CD4-positive, alpha-beta memory T cell (primary cell): ENCODE data around the gene MCF2L2. TPM values are rescaled to one million over a fixed set of nuclear protein-coding genes. Genes with fewer than 3 reads are reported as not detected.

Source experiments
- CTCF ChIA-PET: fragments of 350-600 bp; sonication (Branson Sonifier 250); formaldehyde crosslinking; loops from one replicate; lab custom pipeline; 2021; ENCODE audit warnings: inconsistent platforms; ENCODE audit not compliant: partially characterized antibody; lab: Charles Lee
- POLR2A ChIA-PET: fragments of 350-600 bp; sonication (Branson Sonifier 250); formaldehyde crosslinking; loops from one replicate; lab custom pipeline; 2021; ENCODE audit not compliant: partially characterized antibody; lab: Charles Lee
- DNase-seq, 5 donors: peaks; one replicate each; pipeline versions ENCODE4 v3.0.0 to v3.0.0-alpha.2; 2020 to 2022; ENCODE audit warnings: mixed read lengths in 1 of 5
- H3K27ac ChIP-seq: one replicate; pipeline ENCODE4 v1.7.0; 2013; ENCODE audit warnings: low read depth, low read length
- H3K27me3 ChIP-seq: 2 replicates; pipeline ENCODE4 v1.7.0; 2013; ENCODE audit warnings: mild to moderate bottlenecking, low read length, moderate library complexity; ENCODE audit not compliant: insufficient read depth
- H3K36me3 ChIP-seq: 2 replicates; pipeline ENCODE4 v1.7.0; 2013; ENCODE audit warnings: mild to moderate bottlenecking, low read length, moderate library complexity; ENCODE audit not compliant: insufficient read depth
- H3K4me1 ChIP-seq: 2 replicates; pipeline ENCODE4 v1.7.0; 2013; ENCODE audit warnings: mild to moderate bottlenecking, low read length, moderate library complexity; ENCODE audit not compliant: insufficient read depth
- H3K4me3 ChIP-seq, 2 donors: one replicate each; pipeline ENCODE4 v1.7.0; 2013; ENCODE audit warnings: low read length in 2 of 2, mild to moderate bottlenecking in 1 of 2
- H3K9me3 ChIP-seq, 2 donors: one replicate each; pipeline ENCODE4 v1.7.0; 2013; ENCODE audit warnings: low read length in 2 of 2, control low read depth in 1 of 2; ENCODE audit not compliant: control insufficient read depth in 1 of 2
- H3K27ac Mint-ChIP-seq, 7 donors: one replicate each; pipeline ENCODE4 v1.8.0; 2020 to 2021; ENCODE audit warnings: mixed read lengths in 7 of 7, mild to moderate bottlenecking in 6 of 7, inconsistent platforms in 3 of 7, moderate library complexity in 3 of 7
- H3K27me3 Mint-ChIP-seq, 2 donors: one replicate each; pipeline ENCODE4 v1.8.0; 2020 to 2021; ENCODE audit warnings: mixed read lengths in 2 of 2
- H3K36me3 Mint-ChIP-seq, 2 donors: one replicate each; pipeline ENCODE4 v1.8.0; 2020 to 2021; ENCODE audit warnings: mixed read lengths in 2 of 2, inconsistent platforms in 1 of 2, mild to moderate bottlenecking in 1 of 2
- H3K4me1 Mint-ChIP-seq, 4 donors: one replicate each; pipeline ENCODE4 v1.8.0; 2020 to 2021; ENCODE audit warnings: mixed read lengths in 4 of 4, mild to moderate bottlenecking in 1 of 4
- H3K4me3 Mint-ChIP-seq, 8 donors: one replicate each; pipeline ENCODE4 v1.8.0; 2020 to 2021; ENCODE audit warnings: mixed read lengths in 8 of 8, mild to moderate bottlenecking in 7 of 8, moderate library complexity in 6 of 8, inconsistent platforms in 3 of 8
- H3K9me3 Mint-ChIP-seq, 8 donors: one replicate each; pipeline ENCODE4 v1.8.0; 2020 to 2021; ENCODE audit warnings: mixed read lengths in 8 of 8, mild to moderate bottlenecking in 5 of 8, inconsistent platforms in 3 of 8, moderate library complexity in 1 of 8
- intact Hi-C: fragments of 100-400 bp; cut with micrococcal nuclease; formaldehyde crosslinking; loops from one replicate; pipeline ENCODE4 v1.15.1; 2023
- polyA plus RNA-seq, 2 donors: library from polyadenylated mRNA; unstranded; fragments of 300-500 nt; fragmentation: Illumina TruSeq; gene quantifications; one replicate each; pipeline ENCODE4 v1.2.3, GENCODE V29; 2021
- total RNA-seq, 2 experiments: library from RNA; stranded (reverse); gene quantifications; one replicate each; pipeline ENCODE4 v1.2.3, GENCODE V29; 2021

Gene MCF2L2
- total and polyA plus RNA-seq, 4 experiments from 2014 or later = 0.37 to 7.3 (median 5.1) TPM

DNA sequence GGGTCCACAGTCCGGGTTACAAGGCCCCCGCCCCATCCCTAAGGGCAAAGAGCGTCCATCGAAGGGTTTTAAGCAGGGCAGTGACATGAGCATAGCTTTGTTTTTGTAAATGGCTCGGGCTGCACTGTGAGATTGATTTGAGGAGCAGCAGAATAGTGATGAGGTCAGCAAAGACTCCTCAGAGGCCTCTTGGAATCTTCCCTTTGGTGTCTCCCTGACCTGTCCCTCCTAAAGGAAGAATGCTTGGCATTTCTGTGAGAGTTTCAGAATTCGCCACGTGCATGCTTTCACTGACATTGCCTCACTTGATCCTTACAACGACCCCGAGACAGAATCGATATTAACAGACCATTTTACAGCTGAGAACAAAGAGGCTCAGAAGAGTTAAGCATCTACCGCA is 286.2 kb downstream of the MCF2L2 start:
- CTCF ChIA-PET = interaction anchor here (1.1 to 1.8 kb wide), 3 partner anchors 19 to 241 kb away, joined by 3 to 5 read pairs (median 4); no protein-coding TSS in a partner anchor
- no peaks in the 10 kb centered on the region for H3K4me1 Mint-ChIP-seq
- no peaks in the 10 kb centered on the region for H3K36me3 ChIP-seq

GRCh38 chr3:183134844-183135243 is 293.6 kb downstream of the MCF2L2 start:
- POLR2A ChIA-PET = no interaction called here
- no peaks in the 10 kb centered on the region for H3K27me3 Mint-ChIP-seq
- H3K4me3 ChIP-seq = no peak overlapping the region
- H3K4me1 Mint-ChIP-seq = no peaks in the 10 kb centered on the region
- no peak overlapping the region for H3K4me3 Mint-ChIP-seq
- no peak for DNase-seq
- peaks cover 0 to 10% (median under 1%) of the 10 kb centered on the region in 8 donors for H3K9me3 Mint-ChIP-seq
- H3K27ac Mint-ChIP-seq = no peak overlapping the region
- no peaks in the 10 kb centered on the region for H3K27me3 ChIP-seq
- H3K9me3 ChIP-seq = no peaks in the 10 kb centered on the region
- intact Hi-C loops = no loop called here
- H3K36me3 ChIP-seq = no peaks in the 10 kb centered on the region
- CTCF ChIA-PET = interaction anchor here (1.5 to 3.4 kb wide), 2 partner anchors 10 to 12 kb away, joined by 3 to 10 read pairs; no protein-coding TSS in a partner anchor
- peaks cover 0 to 41% of the 10 kb centered on the region in 2 donors for H3K36me3 Mint-ChIP-seq
- no peak overlapping the region for H3K27ac ChIP-seq
- no peaks in the 10 kb centered on the region for H3K4me1 ChIP-seq

More for the DNA sequence above, 286.2 kb downstream of the MCF2L2 start:
- H3K27me3 Mint-ChIP-seq = no peaks in the 10 kb centered on the region
- H3K4me1 ChIP-seq = no peaks in the 10 kb centered on the region
- no peak overlapping the region for H3K27ac Mint-ChIP-seq
- no peak for DNase-seq
- H3K27me3 ChIP-seq = no peaks in the 10 kb centered on the region
- no peaks in the 10 kb centered on the region for H3K9me3 ChIP-seq
- intact Hi-C loops = no loop called here
- peaks cover 0 to 14% of the 10 kb centered on the region in 2 donors for H3K36me3 Mint-ChIP-seq
- POLR2A ChIA-PET = no interaction called here
- peaks cover 0 to 4% (median 0%) of the 10 kb centered on the region in 8 donors for H3K9me3 Mint-ChIP-seq
- no peak overlapping the region for H3K4me3 ChIP-seq
- H3K27ac ChIP-seq = no peak overlapping the region
- H3K4me3 Mint-ChIP-seq = no peak overlapping the region

GRCh38 chr3:183132409-183132808 is 296.0 kb downstream of the MCF2L2 start:
- H3K4me1 ChIP-seq = no peaks in the 10 kb centered on the region
- no peak overlapping the region for H3K4me3 ChIP-seq
- Mint-ChIP-seq H3K4me1 (no peaks in the 10 kb centered on the region), H3K27ac (no peak overlapping the region), H3K36me3 (peaks cover 5 to 39% of the 10 kb centered on the region in 2 donors), H3K4me3 (no peak overlapping the region), H3K27me3 (no peaks in the 10 kb centered on the region), H3K9me3 (peaks cover 0 to 18% (median 9%) of the 10 kb centered on the region in 8 donors)
- intact Hi-C loops = no loop called here
- ChIA-PET POLR2A (no interaction called here), CTCF (interaction anchor here (3.4 kb wide), 1 partner anchor 10 kb away, joined by 10 read pairs; no protein-coding TSS in a partner anchor)
- DNase-seq = no peak
- no peaks in the 10 kb centered on the region for H3K27me3 ChIP-seq
- no peak overlapping the region for H3K27ac ChIP-seq
- no peaks in the 10 kb centered on the region for H3K9me3 ChIP-seq
- H3K36me3 ChIP-seq = no peaks in the 10 kb centered on the region

- Mint-ChIP-seq H3K36me3 (peaks cover 5 to 39% of the 10 kb centered on the region in 2 donors), H3K4me1 (no peaks in the 10 kb centered on the region), H3K4me3 (no peak overlapping the region), H3K27me3 (no peaks in the 10 kb centered on the region), H3K27ac (no peak overlapping the region), H3K9me3 (peaks cover 0 to 18% (median 9%) of the 10 kb centered on the region in 8 donors)
- intact Hi-C loops = no loop called here
- H3K27me3 ChIP-seq = no peaks in the 10 kb centered on the region
- no peak for DNase-seq
- H3K36me3 ChIP-seq = no peaks in the 10 kb centered on the region
- no peak overlapping the region for H3K27ac ChIP-seq
- ChIA-PET CTCF (interaction anchor here (1.0 kb wide), 1 partner anchor 9 kb away, joined by 3 read pairs; no protein-coding TSS in a partner anchor), POLR2A (no interaction called here)
- no peak overlapping the region for H3K4me3 ChIP-seq
- no peaks in the 10 kb centered on the region for H3K4me1 ChIP-seq
- H3K9me3 ChIP-seq = no peaks in the 10 kb centered on the region
These were observed 296.7 kb downstream of the MCF2L2 start for GRCh38 chr3:183131735-183132134.

- Mint-ChIP-seq H3K4me1 (no peaks in the 10 kb centered on the region), H3K36me3 (peaks cover 5 to 39% of the 10 kb centered on the region in 2 donors)
These were observed 297.2 kb downstream of the MCF2L2 start for GRCh38 chr3:183131186-183131725.

DNA sequence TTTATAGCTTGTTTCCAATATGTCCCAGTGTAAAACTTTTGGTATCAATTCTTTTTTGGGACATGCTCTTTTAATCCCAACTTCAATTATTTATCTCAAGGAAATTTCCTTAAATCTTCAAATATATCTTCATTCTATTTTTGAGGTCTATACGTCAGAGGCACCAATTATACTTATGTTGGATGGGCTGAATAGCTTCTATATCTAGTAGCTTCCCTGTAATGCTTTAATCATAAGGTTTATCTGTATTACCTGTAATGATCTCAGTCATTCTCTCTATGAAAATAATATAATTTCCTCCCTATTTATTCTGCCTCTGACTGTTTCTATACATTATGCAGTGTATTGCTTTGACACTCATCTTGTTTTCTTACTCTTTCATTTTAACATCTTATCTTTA is 299.2 kb downstream of the MCF2L2 start:
- Mint-ChIP-seq H3K4me1 (no peaks in the 10 kb centered on the region), H3K9me3 (peaks cover 0 to 18% (median 9%) of the 10 kb centered on the region in 8 donors), H3K27ac (no peak overlapping the region), H3K36me3 (peaks cover 5 to 32% of the 10 kb centered on the region in 2 donors), H3K4me3 (no peak overlapping the region), H3K27me3 (no peaks in the 10 kb centered on the region)
- no peaks in the 10 kb centered on the region for H3K9me3 ChIP-seq
- no peak overlapping the region for H3K27ac ChIP-seq
- no peak for DNase-seq
- no peaks in the 10 kb centered on the region for H3K4me1 ChIP-seq
- CTCF ChIA-PET = no interaction called here
- no peaks in the 10 kb centered on the region for H3K36me3 ChIP-seq
- POLR2A ChIA-PET = interaction anchor here (0.6 kb wide), 1 partner anchor 269 kb away, joined by 3 read pairs; no protein-coding TSS in a partner anchor
- no peak overlapping the region for H3K4me3 ChIP-seq
- intact Hi-C loops = no loop called here
- no peaks in the 10 kb centered on the region for H3K27me3 ChIP-seq

More at GRCh38 chr3:183131186-183131725, 297.2 kb downstream of the MCF2L2 start:
- Mint-ChIP-seq H3K4me3 (no peak overlapping the region), H3K9me3 (peaks cover 0 to 18% (median 9%) of the 10 kb centered on the region in 8 donors), H3K27ac (no peak overlapping the region), H3K27me3 (no peaks in the 10 kb centered on the region)
- Histone ChIP-seq H3K9me3 (no peaks in the 10 kb centered on the region), H3K36me3 (no peaks in the 10 kb centered on the region), H3K4me1 (no peaks in the 10 kb centered on the region), H3K27ac (no peak overlapping the region), H3K27me3 (no peaks in the 10 kb centered on the region), H3K4me3 (no peak overlapping the region)
- ChIA-PET POLR2A (no interaction called here), CTCF (interaction anchor here (1.0 kb wide), 1 partner anchor 8 kb away, joined by 3 read pairs; no protein-coding TSS in a partner anchor)
- no peak for DNase-seq
- intact Hi-C loops = no loop called here

GRCh38 chr3:183128709-183129108 is 299.7 kb downstream of the MCF2L2 start:
- ChIA-PET POLR2A (interaction anchor here (0.6 kb wide), 1 partner anchor 270 kb away, joined by 3 read pairs; no protein-coding TSS in a partner anchor), CTCF (no interaction called here)
- H3K27ac ChIP-seq = no peak overlapping the region
- no peak for DNase-seq
- Mint-ChIP-seq H3K4me1 (no peaks in the 10 kb centered on the region), H3K36me3 (peaks cover 5 to 26% of the 10 kb centered on the region in 2 donors), H3K27me3 (no peaks in the 10 kb centered on the region), H3K4me3 (no peak overlapping the region), H3K9me3 (peaks cover 0 to 18% (median 9%) of the 10 kb centered on the region in 8 donors), H3K27ac (no peak overlapping the region)
- H3K36me3 ChIP-seq = no peaks in the 10 kb centered on the region
- H3K4me1 ChIP-seq = no peaks in the 10 kb centered on the region
- no peaks in the 10 kb centered on the region for H3K9me3 ChIP-seq
- no peak overlapping the region for H3K4me3 ChIP-seq
- no peaks in the 10 kb centered on the region for H3K27me3 ChIP-seq
- intact Hi-C loops = no loop called here
